CD4-positive, alpha-beta T cell (primary cell): ENCODE data around the gene RAPGEF4. TPM values are rescaled to one million over a fixed set of nuclear protein-coding genes. Genes with fewer than 3 reads are reported as not detected.

Experiments
- ATAC-seq: fragments of 200-7000 bp; cut with Tn5 transposase; one replicate; pipeline ENCODE4 v1.10.0; 2022; ENCODE audit warnings: mild to moderate bottlenecking; ENCODE audit not compliant: poor library complexity
- CTCF ChIA-PET: fragments of 350-600 bp; sonication (Branson Sonifier 250); formaldehyde crosslinking; loops from one replicate; lab custom pipeline; 2021; ENCODE audit warnings: antibody characterized with exemption, inconsistent platforms; lab: Charles Lee
- POLR2A ChIA-PET: fragments of 350-600 bp; sonication (Branson Sonifier 250); formaldehyde crosslinking; loops from one replicate; lab custom pipeline; 2021; ENCODE audit warnings: antibody characterized with exemption, inconsistent platforms; lab: Charles Lee
- DNase-seq, 14 experiments: peaks; one replicate each; pipeline ENCODE4 v3.0.0-alpha.2; 2013 to 2020; ENCODE audit warnings: mixed read lengths in 2 of 14
- H3K27ac ChIP-seq, 2 donors: one replicate each; pipeline versions ENCODE4 v1.5.1 to v1.7.0; 2013; ENCODE audit warnings: low read length in 2 of 2, low read depth in 1 of 2, mild to moderate bottlenecking in 1 of 2
- H3K27me3 ChIP-seq, 2 experiments: 1 replicate in 1 of 2; 2 replicates in 1 of 2; pipeline versions ENCODE4 v1.6.1 to v1.7.0; 2013; ENCODE audit warnings: low read length in 2 of 2, control low read depth in 1 of 2, mild to moderate bottlenecking in 1 of 2, moderate library complexity in 1 of 2; ENCODE audit not compliant: insufficient read depth in 2 of 2, control insufficient read depth in 1 of 2
- H3K36me3 ChIP-seq: one replicate; pipeline ENCODE4 v1.6.1; 2013; ENCODE audit warnings: low read length, control low read depth; ENCODE audit not compliant: insufficient read depth
- H3K4me1 ChIP-seq: one replicate; pipeline ENCODE4 v1.6.1; 2013; ENCODE audit warnings: low read length, control low read depth; ENCODE audit not compliant: insufficient read depth
- H3K4me3 ChIP-seq: one replicate; pipeline ENCODE4 v1.5.1; 2013; ENCODE audit warnings: mild to moderate bottlenecking, low read length, moderate library complexity
- H3K9me3 ChIP-seq, 2 experiments: 1 replicate in 1 of 2; 2 replicates in 1 of 2; pipeline versions ENCODE4 v1.6.1 to v1.7.0; 2013; ENCODE audit warnings: low read length in 2 of 2, mild to moderate bottlenecking in 2 of 2, control low read depth in 1 of 2, moderate library complexity in 1 of 2; ENCODE audit not compliant: control insufficient read depth in 1 of 2, insufficient read depth in 1 of 2
- H3K27ac Mint-ChIP-seq: one replicate; pipeline ENCODE4 v1.8.0; 2020; ENCODE audit warnings: mixed read lengths
- H3K27me3 Mint-ChIP-seq: one replicate; pipeline ENCODE4 v1.8.0; 2021; ENCODE audit warnings: mixed read lengths
- H3K36me3 Mint-ChIP-seq: one replicate; pipeline ENCODE4 v1.8.0; 2021; ENCODE audit warnings: low read depth, mixed read lengths
- H3K4me1 Mint-ChIP-seq: one replicate; pipeline ENCODE4 v1.8.0; 2021; ENCODE audit warnings: low read depth, mixed read lengths
- H3K4me3 Mint-ChIP-seq: one replicate; pipeline ENCODE4 v1.8.0; 2020; ENCODE audit warnings: mild to moderate bottlenecking, mixed read lengths
- H3K9me3 Mint-ChIP-seq: one replicate; pipeline ENCODE4 v1.8.0; 2020; ENCODE audit warnings: mixed read lengths
- CTCF ChIP-seq: fragments of 200-600 bp; IDR thresholded peaks from one replicate; pipeline ENCODE4 v1.8.0; 2022; ENCODE audit warnings: antibody characterized with exemption, mild to moderate bottlenecking
- intact Hi-C, 2 experiments: fragments of 100-400 bp; cut with DNase I in 1 of 2; cut with micrococcal nuclease in 1 of 2; formaldehyde crosslinking; loops; one replicate each; pipeline versions ENCODE4 v1.15.1 to v1.9.0; 2023 to 2025; cut with DNase I, micrococcal nuclease
- total RNA-seq, 174 experiments: library from RNA in 2 of 174; stranded (reverse) in 2 of 174; gene quantifications; one replicate each; pipeline ENCODE4 v1.2.3 and lab custom pipeline; 2021 to 2026

The RAPGEF4 gene
- total RNA-seq, 2 experiments from 2014 or later: 0.69 to 0.73 TPM

- POLR2A ChIA-PET: no interaction called here
- no peak for DNase-seq
- CTCF ChIA-PET: no interaction called here
- Histone ChIP-seq H3K36me3 (no peaks in the 10 kb centered on the region), H3K27ac (no peak overlapping the region), H3K27me3 (no peaks in the 10 kb centered on the region), H3K4me3 (no peak overlapping the region), H3K4me1 (no peaks in the 10 kb centered on the region), H3K9me3 (no peaks in the 10 kb centered on the region)
- no peaks in the 10 kb centered on the region for H3K9me3 Mint-ChIP-seq
- no peak overlapping the region for H3K27ac Mint-ChIP-seq
- TF ChIP-seq CTCF: no peak
- no peak for ATAC-seq
- H3K36me3 Mint-ChIP-seq: no peaks in the 10 kb centered on the region
- peaks cover 16% of the 10 kb centered on the region for H3K27me3 Mint-ChIP-seq
- no peaks in the 10 kb centered on the region for H3K4me1 Mint-ChIP-seq
- intact Hi-C loops: no loop called here
- H3K4me3 Mint-ChIP-seq: no peak overlapping the region
These were observed 154.3 kb downstream of the RAPGEF4 start for GRCh38 chr2:172889768-172890430.

- ATAC-seq: no peak
These were observed 157.5 kb downstream of the RAPGEF4 start for GRCh38 chr2:172893111-172893510.

GRCh38 chr2:172893671-172894070 is 158.0 kb downstream of the RAPGEF4 start:
- TF ChIP-seq CTCF: no peak
- no peak overlapping the region for H3K27ac ChIP-seq
- Mint-ChIP-seq H3K9me3 (no peaks in the 10 kb centered on the region), H3K4me1 (no peaks in the 10 kb centered on the region), H3K27ac (no peak overlapping the region), H3K27me3 (peaks cover 31% of the 10 kb centered on the region), H3K4me3 (no peak overlapping the region), H3K36me3 (no peaks in the 10 kb centered on the region)
- no peak for DNase-seq
- H3K9me3 ChIP-seq: no peaks in the 10 kb centered on the region
- CTCF ChIA-PET: no interaction called here
- intact Hi-C loops: no loop called here
- POLR2A ChIA-PET: no interaction called here
- H3K4me3 ChIP-seq: no peak overlapping the region
- no peaks in the 10 kb centered on the region for H3K4me1 ChIP-seq
- ATAC-seq: no peak
- no peaks in the 10 kb centered on the region for H3K36me3 ChIP-seq
- peaks cover 0 to 4% of the 10 kb centered on the region in 2 experiments for H3K27me3 ChIP-seq

More at GRCh38 chr2:172893111-172893510, 157.5 kb downstream of the RAPGEF4 start:
- intact Hi-C loops: no loop called here
- no peaks in the 10 kb centered on the region for H3K9me3 Mint-ChIP-seq
- H3K36me3 Mint-ChIP-seq: no peaks in the 10 kb centered on the region
- Histone ChIP-seq H3K27me3 (no peaks in the 10 kb centered on the region), H3K4me3 (no peak overlapping the region), H3K4me1 (no peaks in the 10 kb centered on the region), H3K9me3 (no peaks in the 10 kb centered on the region), H3K36me3 (no peaks in the 10 kb centered on the region), H3K27ac (no peak overlapping the region)
- no peak for TF ChIP-seq CTCF
- H3K27ac Mint-ChIP-seq: no peak overlapping the region
- ChIA-PET CTCF (no interaction called here), POLR2A (no interaction called here)
- H3K4me3 Mint-ChIP-seq: no peak overlapping the region
- DNase-seq: no peak
- no peaks in the 10 kb centered on the region for H3K4me1 Mint-ChIP-seq
- H3K27me3 Mint-ChIP-seq: peaks cover 25% of the 10 kb centered on the region
